GM21528 (cell line): ENCODE measurements around the gene RANBP3.

Source experiments
- ATAC-seq: cut with Tn5 transposase; IDR thresholded peaks from one replicate; pipeline ENCODE4 v1.9.1; 2021; ENCODE audit warnings: mild to moderate bottlenecking, moderate library complexity; ENCODE audit not compliant: unreplicated experiment, low FRiP score

Gene RANBP3

DNA sequence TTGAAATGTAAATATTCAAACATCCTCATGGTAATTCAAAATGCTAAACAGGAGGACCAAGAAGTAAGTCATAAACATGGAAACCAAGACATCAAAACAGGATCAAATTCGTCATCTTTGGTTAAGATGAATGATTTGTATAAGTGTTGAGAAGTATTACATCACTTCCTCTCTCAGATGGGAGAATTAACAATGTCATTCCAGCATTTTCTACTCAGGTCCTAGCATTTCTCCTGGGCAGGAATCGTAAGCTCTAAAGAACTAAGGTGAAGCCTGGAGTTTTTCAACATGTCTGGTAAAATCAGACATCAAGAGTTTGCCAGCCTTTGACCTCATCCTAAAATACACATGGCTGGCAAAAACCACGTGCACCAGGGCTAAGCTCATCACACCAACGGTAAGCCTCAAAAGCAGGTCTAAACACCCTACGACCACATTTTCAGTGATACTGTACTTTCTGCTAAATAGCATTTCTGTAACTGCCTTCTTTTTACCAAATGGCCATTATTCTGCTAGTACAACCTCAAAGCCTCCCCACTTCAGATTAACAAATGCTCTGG is 24.8 kb downstream of the RANBP3 start:
- ATAC-seq, result no peak

DNA sequence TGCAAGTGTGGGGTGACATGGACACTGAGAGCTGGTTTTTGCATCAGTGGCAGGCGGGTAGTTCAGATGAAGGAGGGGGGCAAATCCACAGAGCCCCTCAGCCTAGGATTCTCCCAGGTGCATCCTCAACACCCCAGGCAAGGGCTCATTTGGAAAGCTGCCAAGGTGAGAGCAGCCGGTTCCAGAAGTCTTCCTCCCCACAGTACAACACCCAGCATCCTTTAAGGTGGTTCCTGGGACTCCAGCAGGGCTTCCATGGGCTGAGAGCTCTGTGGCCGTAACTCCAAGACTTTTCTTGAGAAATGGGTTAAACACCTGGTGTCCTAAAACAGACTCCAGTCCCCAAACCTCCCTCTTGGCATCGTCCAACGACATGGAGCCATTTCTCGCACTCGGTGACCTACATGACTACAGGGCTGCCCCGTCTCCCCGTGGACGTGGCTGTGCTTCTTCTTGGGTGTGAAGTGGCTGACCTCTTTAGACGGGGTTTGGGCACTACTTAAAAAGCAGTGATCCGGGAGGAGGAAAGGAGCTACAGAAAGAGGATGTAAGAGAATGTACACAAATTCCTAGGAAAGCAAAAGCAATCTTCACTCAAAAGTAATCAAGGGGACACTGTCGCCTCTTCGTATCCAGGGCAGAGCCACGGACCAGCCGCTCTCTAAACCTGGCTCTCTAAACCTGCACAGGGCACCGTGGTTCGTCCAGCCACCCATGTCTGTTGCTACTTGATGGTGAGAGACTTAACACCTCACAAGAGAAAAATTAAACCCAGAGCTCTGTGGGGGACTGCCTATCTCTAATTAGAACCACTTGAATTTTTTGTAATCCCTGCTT is 25.5 kb downstream of the RANBP3 start:
- ATAC-seq, result no peak

DNA sequence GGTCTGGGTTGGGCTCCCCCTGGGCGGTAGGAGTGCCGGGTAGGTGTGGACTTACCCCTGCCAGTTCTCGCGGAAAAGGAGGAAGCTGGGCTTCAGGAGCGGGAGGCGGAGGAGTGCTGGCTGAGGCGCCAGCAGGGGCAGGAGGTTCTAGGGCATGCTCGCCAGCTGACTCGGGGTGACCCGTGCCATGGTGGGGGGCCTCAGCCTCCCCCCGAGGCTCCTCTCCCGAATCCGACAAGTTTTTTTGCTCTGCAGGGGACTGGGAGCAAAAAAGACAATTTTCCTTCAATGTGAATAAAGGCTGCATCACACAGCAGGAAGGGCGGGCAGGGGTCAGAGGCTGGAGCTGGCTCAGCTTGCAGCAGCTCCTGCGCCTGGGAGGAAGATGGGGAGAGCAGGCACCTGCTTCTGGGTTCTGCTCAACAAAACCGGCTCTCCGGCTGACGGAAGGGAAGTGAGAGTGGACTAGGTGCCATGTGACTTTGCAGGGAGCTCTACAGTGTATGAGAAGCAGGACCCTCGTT is 26.5 kb downstream of the RANBP3 start:
- no peak for ATAC-seq

DNA sequence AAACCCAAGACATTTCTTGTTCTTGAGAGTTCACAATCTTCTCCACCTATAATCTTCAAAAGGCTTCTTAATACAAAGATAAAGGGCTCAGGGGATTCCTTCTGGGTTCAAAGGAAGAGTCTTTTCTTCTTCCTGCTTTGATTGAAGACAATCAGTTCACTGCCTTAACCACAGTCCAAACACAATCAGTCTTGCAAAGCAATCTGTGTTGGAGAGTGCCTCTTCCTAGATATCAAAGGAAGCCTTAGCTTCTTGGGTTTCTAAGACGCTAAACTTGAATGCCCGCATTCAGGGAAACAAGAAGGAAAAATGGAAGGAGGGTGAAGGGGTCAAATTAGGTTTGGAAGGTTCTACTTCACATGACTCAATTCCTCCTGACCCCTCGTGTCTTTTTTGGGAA is 27.2 kb downstream of the RANBP3 start:
- no peak for ATAC-seq

DNA sequence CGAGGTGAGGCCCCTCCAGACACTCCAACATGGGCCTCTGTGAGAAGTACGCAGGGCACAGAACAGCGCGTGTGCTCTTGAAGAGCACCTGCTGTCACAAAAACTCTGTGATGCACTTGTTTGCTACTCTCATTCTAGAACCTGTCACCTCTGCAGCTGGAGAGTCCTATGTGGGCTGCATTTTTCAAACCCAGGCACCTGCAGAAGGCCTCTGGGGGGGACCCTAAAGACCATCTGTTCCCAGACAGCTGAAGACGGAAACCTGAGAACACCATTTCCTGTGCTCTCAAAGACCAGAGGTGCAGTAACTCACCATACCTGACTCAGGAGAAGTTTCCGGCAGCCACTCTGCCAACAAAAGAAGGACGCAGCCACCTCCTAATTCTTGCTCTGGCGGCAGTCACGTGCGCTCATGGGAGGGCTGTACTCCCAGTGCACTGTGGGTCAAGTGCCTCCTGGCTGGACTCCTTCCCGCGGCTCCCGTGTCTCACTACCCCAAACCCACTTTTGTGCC is 28.1 kb downstream of the RANBP3 start:
- no peak for ATAC-seq

DNA sequence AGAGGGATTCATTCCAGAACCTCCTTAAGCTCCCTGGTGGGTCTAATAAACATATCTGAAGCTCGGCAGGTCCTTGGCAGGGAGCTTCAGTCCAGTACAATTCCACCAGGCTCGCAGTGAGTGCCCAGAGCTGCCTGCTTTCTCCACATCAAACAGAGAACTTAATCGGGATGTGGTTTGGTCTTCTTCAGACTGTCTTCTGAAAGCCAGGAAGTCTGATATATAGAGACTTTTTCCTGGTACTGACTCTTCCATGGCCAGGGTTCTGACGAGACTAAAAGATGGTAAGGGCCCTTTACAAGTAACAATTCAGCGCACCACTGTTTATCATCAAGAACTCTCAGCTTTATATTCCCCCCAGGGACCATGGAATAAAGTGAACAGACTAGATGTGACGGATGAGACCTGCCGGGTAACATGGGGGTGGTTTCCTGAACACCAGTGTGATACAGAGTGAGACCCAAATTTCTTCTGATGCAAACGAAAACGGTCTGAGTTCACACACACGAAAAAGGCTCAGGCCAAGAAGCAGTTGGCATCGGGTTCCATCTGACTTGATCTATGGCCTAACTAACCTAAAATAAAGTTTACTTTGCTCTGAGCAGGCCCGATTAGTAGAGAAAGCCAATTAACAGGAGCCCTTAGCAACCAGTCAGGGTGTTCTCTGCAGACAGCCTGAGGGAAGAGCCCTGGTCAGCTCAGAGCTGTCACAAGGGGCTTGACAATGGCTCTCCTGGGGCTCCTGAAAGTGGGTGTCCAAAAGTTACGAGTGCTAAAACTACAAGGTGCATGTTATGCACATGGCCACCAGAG is 29.0 kb downstream of the RANBP3 start:
- no peak for ATAC-seq

DNA sequence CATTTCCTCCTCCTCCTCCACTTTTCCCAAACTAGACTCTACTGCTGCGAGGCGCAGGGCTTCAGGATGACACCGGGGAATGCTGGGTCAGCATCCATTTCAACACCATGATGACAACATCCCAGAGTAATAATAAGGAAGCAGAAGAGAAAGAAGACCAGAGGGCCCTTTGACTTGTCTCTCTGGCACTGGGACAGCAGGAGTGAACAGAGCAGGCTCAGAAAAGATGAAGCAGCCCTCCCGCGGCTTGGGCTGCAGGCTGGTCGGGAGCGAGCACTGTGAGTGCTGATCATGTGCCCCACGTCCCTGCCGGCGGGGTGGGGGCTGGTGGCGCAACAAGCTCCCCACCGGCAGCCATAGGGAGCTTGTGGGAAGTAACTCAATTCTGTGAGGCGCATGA is 30.5 kb downstream of the RANBP3 start:
- ATAC-seq, result no peak

DNA sequence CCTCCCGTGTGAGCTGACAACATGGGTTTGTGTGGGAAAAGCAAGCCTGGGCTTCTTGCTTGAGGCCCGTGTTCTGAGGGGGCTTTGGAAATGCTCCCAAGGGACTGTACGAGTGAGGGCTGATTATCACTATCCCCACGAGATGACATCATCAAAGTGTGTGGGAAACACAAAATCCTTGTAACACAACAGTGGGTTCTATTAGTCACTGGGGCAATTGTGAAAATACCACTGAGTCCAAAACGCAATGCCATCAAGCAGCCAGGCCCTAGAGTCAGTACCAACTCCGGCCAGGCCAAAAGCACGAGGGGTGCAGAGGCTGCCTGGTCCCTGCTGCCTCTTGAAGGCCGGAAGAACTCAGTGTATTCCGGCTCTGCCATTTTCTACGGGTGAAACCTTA is 34.3 kb downstream of the RANBP3 start:
- ATAC-seq, result no peak

DNA sequence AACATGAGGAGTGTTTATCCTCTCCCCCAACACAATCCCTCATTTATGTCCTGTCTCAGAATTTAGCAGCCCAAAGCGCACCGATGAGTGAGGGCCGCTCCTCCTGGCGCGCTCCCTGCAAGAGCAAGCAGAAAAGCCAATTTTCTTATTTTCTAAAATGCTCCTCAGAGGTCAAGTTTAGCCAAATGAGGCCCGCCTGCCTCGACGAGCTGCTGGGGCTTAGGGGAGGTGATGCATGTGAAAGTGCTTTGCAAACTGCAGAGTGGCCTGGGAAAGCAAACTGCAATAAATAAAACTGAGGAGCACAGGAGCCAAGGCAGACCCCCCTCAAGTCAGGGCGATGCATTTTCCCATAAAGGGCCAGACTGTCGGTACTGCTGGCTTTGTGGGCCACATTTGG is 34.9 kb downstream of the RANBP3 start:
- ATAC-seq, result no peak

DNA sequence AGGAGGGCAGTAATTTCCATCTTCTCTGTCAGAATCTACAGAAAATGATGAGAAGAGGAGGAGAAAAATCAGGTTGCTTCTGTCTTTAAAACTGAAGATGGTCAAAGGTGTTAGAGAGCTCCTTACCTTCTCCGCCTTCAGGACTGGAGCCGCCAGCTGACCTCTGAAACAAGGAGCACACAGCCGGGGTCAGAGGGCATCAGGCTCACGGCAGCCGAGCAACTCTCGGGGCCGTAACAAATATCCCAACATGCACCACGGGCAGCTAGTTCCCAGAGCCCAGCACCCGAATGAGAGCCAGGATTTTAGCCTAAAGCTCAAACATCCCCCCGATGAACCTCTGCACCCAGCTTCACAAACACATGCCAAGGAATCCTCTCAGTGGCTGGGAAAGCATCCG is 36.3 kb downstream of the RANBP3 start:
- ATAC-seq, result no peak

DNA sequence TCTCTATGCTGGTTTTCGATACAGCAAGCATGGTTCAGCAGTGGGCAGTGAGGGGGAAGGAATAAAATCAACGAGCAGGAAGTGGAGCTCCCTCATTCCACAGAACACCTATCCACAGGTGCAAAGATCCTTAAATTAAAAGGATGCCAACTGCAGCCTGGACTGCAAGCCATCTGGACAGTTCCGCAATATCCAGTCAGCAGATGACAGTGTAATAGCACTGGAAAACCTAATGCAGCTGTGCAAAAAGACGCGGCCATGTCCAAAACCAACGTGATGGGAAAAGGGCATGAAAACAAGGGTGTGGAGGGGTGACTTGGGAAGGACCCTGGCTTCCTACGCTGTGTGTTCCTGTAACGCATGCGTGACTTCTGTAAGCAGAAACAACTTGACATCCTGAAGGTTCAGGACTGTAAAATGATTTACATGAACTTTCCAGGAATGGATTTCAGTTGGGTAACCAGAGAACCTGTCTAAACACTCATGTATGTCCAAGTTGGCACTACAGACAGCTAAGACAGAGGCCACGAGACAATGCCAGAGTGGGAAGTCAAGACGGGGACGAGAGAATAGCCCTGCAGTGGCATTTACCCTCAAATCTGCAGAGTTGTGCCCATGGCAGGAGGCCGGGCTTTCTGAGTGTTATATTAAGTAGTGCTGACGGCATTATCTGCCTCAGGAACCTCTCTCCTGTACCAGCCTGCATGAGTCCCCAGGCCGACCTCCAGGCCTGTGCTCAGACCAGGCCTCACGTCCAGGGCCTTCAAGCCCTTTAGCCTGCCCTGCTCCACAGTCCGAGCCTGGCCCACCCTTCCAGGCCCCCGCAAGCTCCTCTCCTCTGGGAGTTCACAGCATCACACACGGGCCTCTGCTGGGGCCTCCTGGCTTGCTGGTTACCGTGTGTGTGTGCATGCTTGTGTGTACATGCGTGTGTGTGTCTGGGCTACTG is 37.4 kb downstream of the RANBP3 start:
- ATAC-seq, result no peak

DNA sequence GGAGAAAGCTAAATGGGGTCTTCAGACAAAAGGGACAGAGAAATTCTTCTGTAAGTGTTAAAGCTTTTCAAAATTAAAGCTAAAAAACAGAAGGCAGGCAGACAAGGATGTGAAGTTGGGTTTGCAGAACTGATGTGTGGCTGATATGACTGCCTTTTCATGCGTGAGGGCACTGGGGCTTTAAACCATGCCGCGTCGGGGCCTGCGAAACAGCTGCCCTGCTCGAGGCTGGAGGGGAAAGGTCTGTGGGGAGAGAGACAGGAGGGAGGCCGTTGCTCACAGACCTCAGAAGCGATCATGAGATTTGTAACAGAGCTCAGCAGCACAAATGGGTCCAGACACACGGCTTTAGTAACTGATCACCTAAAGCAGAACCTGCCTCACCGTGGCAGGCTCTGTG is 40.4 kb downstream of the RANBP3 start:
- no peak for ATAC-seq

DNA sequence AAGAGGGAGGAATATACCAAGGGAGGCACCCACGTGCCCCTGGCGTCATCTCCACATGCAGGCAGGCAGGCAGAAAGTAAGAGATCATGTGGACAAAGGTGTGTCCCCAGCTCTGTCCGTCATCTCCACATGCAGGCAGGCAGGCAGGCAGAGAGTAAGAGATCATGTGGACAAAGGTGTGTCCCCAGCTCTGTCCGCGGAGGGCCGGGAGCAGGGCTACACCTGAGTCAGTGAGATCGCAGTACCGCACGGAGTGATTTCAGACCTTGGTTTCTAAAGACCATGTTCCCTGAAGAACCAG is 41.7 kb downstream of the RANBP3 start:
- ATAC-seq, result no peak

DNA sequence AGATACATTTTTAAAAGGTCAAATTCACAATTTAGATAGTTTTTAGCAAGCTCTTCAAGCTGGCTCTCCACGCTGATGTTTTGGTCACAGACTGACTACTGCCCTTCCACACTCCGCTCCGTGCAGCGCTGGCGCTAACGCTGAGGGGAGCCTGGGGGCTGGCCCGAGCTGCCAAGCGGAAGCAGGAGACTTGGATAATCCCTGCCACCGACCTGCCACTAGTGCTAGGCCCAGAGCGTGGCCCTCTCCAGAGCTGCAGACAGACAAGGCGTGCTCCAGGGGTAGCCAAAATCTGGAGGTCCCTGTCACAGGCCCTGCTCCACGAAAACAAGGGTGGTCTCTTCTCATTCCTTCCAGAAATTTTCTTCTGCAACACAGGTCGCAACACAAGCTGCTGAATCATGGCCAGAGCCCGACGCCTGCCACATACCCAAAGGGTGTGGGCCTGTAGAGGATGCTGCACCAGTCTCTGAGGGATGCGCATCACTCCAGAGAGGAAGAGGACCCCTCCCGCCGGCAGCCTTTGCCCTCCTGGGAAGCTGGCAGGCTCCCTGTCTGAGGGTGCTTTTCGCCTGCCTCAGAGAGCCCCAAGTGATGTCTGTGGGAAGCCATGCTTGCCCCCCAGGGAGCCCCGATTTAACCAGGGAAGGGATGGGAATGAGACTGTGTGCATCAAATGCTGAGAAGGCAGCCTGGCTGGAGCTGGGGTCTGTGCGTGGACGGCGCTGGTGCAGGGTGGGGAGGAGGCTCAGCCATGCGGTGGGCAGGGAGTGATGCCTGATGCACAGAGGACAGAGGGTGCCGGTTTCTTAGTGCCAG is 42.3 kb downstream of the RANBP3 start:
- no peak for ATAC-seq

DNA sequence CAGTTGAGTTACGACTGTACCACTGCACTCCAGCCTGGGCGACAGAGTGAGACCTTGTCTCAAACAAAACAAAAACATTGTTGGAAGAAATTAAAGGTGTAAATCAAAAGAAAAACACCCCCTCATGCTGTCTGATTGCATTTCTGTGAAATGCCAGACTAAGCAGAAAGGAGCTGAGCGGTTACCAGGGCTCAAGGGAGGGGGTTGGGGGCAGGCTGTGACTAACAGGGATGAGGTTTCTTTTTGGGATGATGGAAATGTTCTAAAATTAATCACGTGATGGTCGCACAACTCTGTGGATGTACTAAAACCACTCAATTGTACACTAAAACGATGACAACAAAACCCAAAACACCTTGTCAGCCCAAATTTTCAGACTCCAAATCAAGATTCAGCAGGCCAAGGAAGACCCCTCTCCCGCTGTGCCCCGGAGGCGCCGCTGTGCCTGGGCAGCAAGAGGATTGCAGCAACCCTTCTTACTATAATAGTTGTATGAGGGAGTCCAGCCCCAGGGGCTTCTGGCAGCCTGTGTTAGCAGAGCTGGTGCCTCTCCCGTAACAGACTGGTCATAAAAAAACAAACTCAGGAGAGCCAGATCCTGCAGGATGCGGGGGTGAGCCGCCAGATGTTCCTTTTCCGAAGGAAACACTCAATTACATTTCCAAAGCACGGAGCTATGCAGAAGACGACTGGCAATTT is 43.0 kb downstream of the RANBP3 start:
- no peak for ATAC-seq

DNA sequence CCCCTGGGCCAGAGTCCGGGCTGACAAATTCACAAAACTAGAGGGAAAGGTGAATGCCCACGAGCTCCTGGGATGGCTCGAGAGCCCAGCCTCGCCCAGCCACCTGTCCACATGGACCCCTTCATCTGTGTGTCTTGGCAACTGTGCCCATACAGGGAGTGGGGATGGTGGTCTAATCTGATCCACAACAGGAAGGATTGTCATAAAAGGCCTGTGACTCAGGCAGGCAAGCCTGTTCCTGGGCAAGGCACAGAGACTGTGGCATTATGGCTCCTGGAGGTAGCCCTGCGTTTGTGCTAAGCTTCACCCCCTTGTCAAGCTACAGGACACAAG is 43.9 kb downstream of the RANBP3 start:
- ATAC-seq, result no peak

DNA sequence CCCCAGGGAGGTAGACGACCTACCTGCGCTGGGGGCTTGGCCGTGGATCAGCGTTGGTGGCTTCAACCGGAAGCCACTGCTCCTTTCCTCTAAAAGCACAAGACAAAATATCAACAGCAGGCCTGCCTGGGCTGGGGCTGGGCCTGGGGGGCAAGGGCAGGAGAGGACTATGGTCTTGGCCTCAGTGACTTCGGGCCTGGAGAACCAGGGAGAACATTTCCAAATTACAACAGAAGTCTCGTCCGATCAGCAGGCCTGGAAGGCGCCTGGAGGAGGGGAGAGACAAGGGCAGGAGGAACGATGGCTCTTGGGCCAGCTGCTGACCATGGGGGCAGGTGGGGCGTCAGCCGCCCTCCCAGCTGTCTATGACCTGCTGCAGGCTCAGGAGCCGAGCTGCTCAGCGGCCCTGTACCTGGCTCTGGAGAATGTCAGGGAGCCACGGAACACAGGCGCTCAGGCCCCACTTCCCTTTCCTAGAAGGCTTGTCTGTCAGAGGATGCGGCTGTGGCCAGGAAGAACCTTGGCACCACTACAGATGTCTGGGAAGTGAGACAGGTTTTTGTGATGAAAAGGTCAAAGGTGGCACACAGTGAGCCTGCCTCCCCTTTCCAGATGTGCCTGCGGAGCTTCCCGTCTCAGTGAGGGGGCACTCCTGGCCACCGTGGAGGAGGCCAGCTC is 44.4 kb downstream of the RANBP3 start:
- no peak for ATAC-seq

DNA sequence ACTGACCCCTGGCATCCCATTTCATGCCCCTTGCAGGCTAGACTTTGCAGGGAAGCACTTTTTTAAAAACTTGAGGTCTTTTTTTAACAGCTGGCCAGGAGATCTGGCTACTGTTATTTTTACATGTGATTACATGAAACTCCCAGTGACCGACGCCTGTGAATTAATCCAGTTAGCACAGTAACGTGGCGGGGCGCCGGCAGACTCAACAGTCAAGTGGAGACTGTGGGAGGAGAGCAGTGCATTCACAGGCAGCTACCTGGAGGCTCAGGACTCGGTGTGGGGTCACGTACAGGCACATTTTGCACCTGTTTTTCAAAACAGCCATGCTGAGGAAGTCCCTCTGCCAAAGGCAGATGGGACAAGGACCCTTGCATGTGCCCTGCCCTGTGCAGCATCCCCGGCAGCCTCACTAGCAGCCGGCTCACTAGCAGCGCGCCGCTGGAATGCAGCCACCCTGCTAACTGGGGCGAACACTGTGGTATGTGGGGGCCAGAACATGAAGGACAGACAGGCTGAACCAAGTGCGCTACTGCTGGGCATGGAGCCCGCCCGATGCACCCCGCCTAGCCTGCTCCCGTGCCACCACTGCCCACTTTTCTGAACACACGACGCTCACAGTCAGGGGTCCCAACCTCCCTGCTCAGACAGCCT is 45.2 kb downstream of the RANBP3 start:
- no peak for ATAC-seq
